SK-N-SH treated with all-trans-retinoic acid at 6 μM for 48 hours (cell line): ENCODE data around the gene NXPH4.

Experiments
- ARNTL ChIP-seq: fragments of 450-650 bp; formaldehyde crosslinking; IDR thresholded peaks from 2 replicates; pipeline ENCODE4 v1.5.0; 2020; ENCODE audit warnings: low read depth, mild to moderate bottlenecking, moderate library complexity, borderline replicate concordance
- CREB5 ChIP-seq: fragments of 250-450 bp; sonication (Bioruptor Pico); IDR thresholded peaks from 2 replicates; pipeline ENCODE4 v1.5.1; 2020; ENCODE audit warnings: low read depth, mild to moderate bottlenecking, moderate library complexity
- ESRRG ChIP-seq: fragments of 250-450 bp; sonication (Bioruptor Pico); IDR thresholded peaks from 2 replicates; pipeline ENCODE4 v1.6.1; 2021; ENCODE audit warnings: mild to moderate bottlenecking
- GLIS3 ChIP-seq: fragments of 250-450 bp; sonication (Bioruptor Pico); IDR thresholded peaks from 2 replicates; pipeline ENCODE4 v1.5.0; 2020; ENCODE audit warnings: mild to moderate bottlenecking, moderate library complexity
- PATZ1 ChIP-seq: fragments of 250-450 bp; sonication (Bioruptor Pico); IDR thresholded peaks from 2 replicates; pipeline ENCODE4 v1.8.0; 2020; ENCODE audit warnings: mild to moderate bottlenecking, moderate library complexity, borderline replicate concordance
- POU6F1 ChIP-seq: fragments of 250-450 bp; sonication (Bioruptor Pico); IDR thresholded peaks from 2 replicates; pipeline ENCODE4 v1.8.0; 2021; ENCODE audit warnings: low read depth, mild to moderate bottlenecking, moderate library complexity, borderline replicate concordance
- PPARA ChIP-seq: fragments of 250-450 bp; sonication (Bioruptor Pico); IDR thresholded peaks from 2 replicates; pipeline ENCODE4 v1.5.0; 2020; ENCODE audit warnings: mild to moderate bottlenecking, borderline replicate concordance
- RARB ChIP-seq: fragments of 250-450 bp; sonication (Bioruptor Pico); IDR thresholded peaks from 2 replicates; pipeline ENCODE4 v1.8.0; 2021; ENCODE audit warnings: mild to moderate bottlenecking, moderate library complexity
- TOX ChIP-seq: fragments of 250-450 bp; sonication (Bioruptor Pico); IDR thresholded peaks from 2 replicates; pipeline ENCODE4 v1.8.0; 2021; ENCODE audit warnings: mild to moderate bottlenecking, moderate library complexity, borderline replicate concordance
- ZC3H10 ChIP-seq: fragments of 250-450 bp; sonication (Bioruptor Pico); IDR thresholded peaks from 2 replicates; pipeline ENCODE4 v1.5.1; 2021; ENCODE audit warnings: mild to moderate bottlenecking, moderate library complexity
- ZFP30 ChIP-seq: fragments of 450-650 bp; formaldehyde crosslinking; IDR thresholded peaks from 2 replicates; pipeline ENCODE4 v1.5.0; 2022; ENCODE audit warnings: mild to moderate bottlenecking, moderate library complexity
- ZNF70 ChIP-seq: fragments of 450-650 bp; formaldehyde crosslinking; IDR thresholded peaks from 2 replicates; pipeline ENCODE4 v1.5.0; 2020; ENCODE audit warnings: mild to moderate bottlenecking, moderate library complexity

GRCh38 chr12:57219993-57220754 is 3.6 kb downstream of the NXPH4 start:
- TF ChIP-seq ESRRG (no peak), ZNF70 (CRISPR knock-in tag) (no peak), RARB (CRISPR knock-in tag) (no peak), ARNTL (CRISPR knock-in tag) (no peak), POU6F1 (CRISPR knock-in tag) (no peak), PPARA (no peak), ZFP30 (CRISPR knock-in tag) (no peak), GLIS3 (no peak), ZC3H10 (CRISPR knock-in tag) (no peak), CREB5 (CRISPR knock-in tag) (no peak), PATZ1 (CRISPR knock-in tag) (no peak), TOX (no peak)
